H9 (cell line): ENCODE measurements around the gene ERAP2. TPM values are rescaled to one million over a fixed set of nuclear protein-coding genes. Genes with fewer than 3 reads are reported as not detected.

Experiments
- DNase-seq: peaks from one replicate; pipeline ENCODE4 v3.0.0-alpha.2; 2017
- H2AFZ ChIP-seq: one replicate; pipeline ENCODE4 v1.6.1; 2013; ENCODE audit warnings: mild to moderate bottlenecking, low read length, control low read depth, moderate library complexity
- H2AK5ac ChIP-seq: 2 replicates; pipeline ENCODE4 v1.6.1; 2013; ENCODE audit warnings: low read length, control low read depth, mixed read lengths; ENCODE audit not compliant: insufficient read length
- H2BK120ac ChIP-seq: one replicate; pipeline ENCODE4 v1.6.1; 2013; ENCODE audit warnings: low read depth, mild to moderate bottlenecking, low read length, control low read depth, inconsistent platforms; ENCODE audit not compliant: poor library complexity, severe bottlenecking
- H2BK12ac ChIP-seq: 2 replicates; pipeline ENCODE4 v1.6.1; 2013; ENCODE audit warnings: low read length, control low read depth, mixed read lengths, low read depth; ENCODE audit not compliant: insufficient read length
- H2BK15ac ChIP-seq: 2 replicates; pipeline ENCODE4 v1.6.1; 2013; ENCODE audit warnings: low read depth, low read length, control low read depth
- H2BK20ac ChIP-seq: one replicate; pipeline ENCODE4 v1.6.1; 2013; ENCODE audit warnings: low read depth, mild to moderate bottlenecking, low read length, control low read depth, inconsistent platforms; ENCODE audit not compliant: poor library complexity, severe bottlenecking
- H2BK5ac ChIP-seq: 2 replicates; pipeline ENCODE4 v1.6.1; 2013; ENCODE audit warnings: low read length, control low read depth, mixed read lengths; ENCODE audit not compliant: insufficient read length
- H3K14ac ChIP-seq: 2 replicates; pipeline ENCODE4 v1.6.1; 2013; ENCODE audit warnings: low read length, control low read depth; ENCODE audit not compliant: insufficient read depth
- H3K18ac ChIP-seq: 2 replicates; pipeline ENCODE4 v1.6.1; 2013; ENCODE audit warnings: low read depth, mild to moderate bottlenecking, mixed read lengths, low read length, control low read depth; ENCODE audit not compliant: insufficient read length
- H3K23ac ChIP-seq: 2 replicates; pipeline ENCODE4 v1.6.1; 2013; ENCODE audit warnings: low read length, control low read depth, mixed read lengths, low read depth; ENCODE audit not compliant: insufficient read length
- H3K23me2 ChIP-seq: 2 replicates; pipeline ENCODE4 v1.6.1; 2013; ENCODE audit warnings: low read depth, mild to moderate bottlenecking, mixed read lengths, low read length, control low read depth; ENCODE audit not compliant: insufficient read length, poor library complexity, severe bottlenecking
- H3K27ac ChIP-seq: 2 replicates; pipeline ENCODE4 v1.5.1; 2013; ENCODE audit warnings: low read length, control low read depth, mixed read lengths, low read depth; ENCODE audit not compliant: insufficient read length
- H3K27me3 ChIP-seq: 2 replicates; pipeline ENCODE4 v1.6.1; 2013; ENCODE audit warnings: low read length, control low read depth, inconsistent platforms; ENCODE audit not compliant: insufficient read depth
- H3K4ac ChIP-seq: 2 replicates; pipeline ENCODE4 v1.6.1; 2013; ENCODE audit warnings: low read depth, mild to moderate bottlenecking, control low read depth, inconsistent platforms, low read length, moderate library complexity
- H3K4me1 ChIP-seq: 2 replicates; pipeline ENCODE4 v1.6.1; 2013; ENCODE audit warnings: low read length, control low read depth, inconsistent platforms; ENCODE audit not compliant: insufficient read depth
- H3K4me2 ChIP-seq: 2 replicates; pipeline ENCODE4 v1.6.1; 2013; ENCODE audit warnings: low read length, control low read depth, mixed read lengths; ENCODE audit not compliant: insufficient read length, insufficient read depth
- H3K56ac ChIP-seq: 2 replicates; pipeline ENCODE4 v1.6.1; 2013; ENCODE audit warnings: low read depth, mild to moderate bottlenecking, mixed read lengths, low read length, control low read depth; ENCODE audit not compliant: insufficient read length
- H3K79me1 ChIP-seq: 2 replicates; pipeline ENCODE4 v1.6.1; 2013; ENCODE audit warnings: low read depth, mild to moderate bottlenecking, moderate library complexity, low read length, control low read depth, inconsistent platforms; ENCODE audit not compliant: insufficient read depth, poor library complexity, severe bottlenecking
- H3K79me2 ChIP-seq: 2 replicates; pipeline ENCODE4 v1.6.1; 2013; ENCODE audit warnings: low read length, control low read depth, inconsistent platforms; ENCODE audit not compliant: insufficient read depth
- H3K9ac ChIP-seq: 2 replicates; pipeline ENCODE4 v1.6.1; 2013; ENCODE audit warnings: low read length, control low read depth, mixed read lengths; ENCODE audit not compliant: insufficient read length; ENCODE audit errors: extremely low read depth
- H3K9me3 ChIP-seq: one replicate; pipeline ENCODE4 v1.6.1; 2013; ENCODE audit warnings: low read depth, low read length, inconsistent platforms; ENCODE audit not compliant: control insufficient read depth
- H3T11ph ChIP-seq: one replicate; pipeline ENCODE4 v1.6.1; 2013; ENCODE audit warnings: mild to moderate bottlenecking, low read length, control low read depth, inconsistent platforms
- H4K20me1 ChIP-seq: one replicate; pipeline ENCODE4 v1.6.1; 2013; ENCODE audit not compliant: control insufficient read depth, insufficient read length, insufficient read depth
- H4K5ac ChIP-seq: 2 replicates; pipeline ENCODE4 v1.6.1; 2013; ENCODE audit warnings: low read depth, mild to moderate bottlenecking, mixed read lengths, low read length, control low read depth; ENCODE audit not compliant: insufficient read length
- H4K8ac ChIP-seq: replicated peaks from 2 replicates; pipeline ENCODE4 v1.6.1; 2013; ENCODE audit warnings: low read length, control low read depth, mixed read lengths, low read depth; ENCODE audit not compliant: insufficient read length
- H4K91ac ChIP-seq: 2 replicates; pipeline ENCODE4 v1.6.1; 2013; ENCODE audit warnings: low read depth, mild to moderate bottlenecking, moderate library complexity, mixed read lengths, low read length, control low read depth; ENCODE audit not compliant: insufficient read length
- H3K27ac Mint-ChIP-seq, 3 experiments: 2 replicates in 2 of 3; 3 replicates in 1 of 3; pipeline ENCODE4 v1.8.0; 2020 to 2021; ENCODE audit warnings: mixed read lengths in 3 of 3, mild to moderate bottlenecking in 1 of 3, moderate library complexity in 1 of 3
- H3K27me3 Mint-ChIP-seq: 2 replicates; pipeline ENCODE4 v1.8.0; 2021; ENCODE audit warnings: low read depth, mild to moderate bottlenecking, moderate library complexity, mixed read lengths
- H3K36me3 Mint-ChIP-seq, 3 experiments: 2 replicates in 2 of 3; 3 replicates in 1 of 3; pipeline ENCODE4 v1.8.0; 2020 to 2021; ENCODE audit warnings: low read depth in 3 of 3, mixed read lengths in 3 of 3; ENCODE audit not compliant: insufficient read depth in 1 of 3
- H3K4me1 Mint-ChIP-seq, 2 experiments: 2 replicates each; pipeline ENCODE4 v1.8.0; 2020; ENCODE audit warnings: mixed read lengths in 2 of 2
- H3K4me3 Mint-ChIP-seq, 2 experiments: 2 replicates in 1 of 2; 3 replicates in 1 of 2; pipeline ENCODE4 v1.8.0; 2020 to 2021; ENCODE audit warnings: mild to moderate bottlenecking in 2 of 2, mixed read lengths in 2 of 2, moderate library complexity in 1 of 2
- H3K9me3 Mint-ChIP-seq, 2 experiments: 2 replicates in 1 of 2; 3 replicates in 1 of 2; pipeline ENCODE4 v1.8.0; 2020; ENCODE audit warnings: mild to moderate bottlenecking in 2 of 2, mixed read lengths in 2 of 2, moderate library complexity in 1 of 2
- WGBS: extraction: QIAGEN DNeasy Blood & Tissue Kit; methylation state at CpG from one replicate; pipeline ENCODE4 v1.1.7; 2013; ENCODE audit warnings: missing lambda C conversion rate, low lambda C conversion rate, mixed read lengths; ENCODE audit not compliant: insufficient read length; ENCODE audit errors: extremely low coverage; 5-methylcytosine and 5-hydroxymethylcytosine counted together
- total RNA-seq: library from RNA; stranded (reverse); gene quantifications from 2 replicates; pipeline ENCODE4 v1.2.1, GENCODE V29; 2021
- TF ChIP-seq, protein P1 (sequence below): fragments of 200-600 bp; sonication (generic); conservative IDR thresholded peaks from 3 replicates; pipeline ENCODE4 v1.8.0; 2021; ENCODE audit warnings: antibody characterized with exemption, mild to moderate bottlenecking

The ERAP2 gene
- total RNA-seq, 1 experiment from 2014 or later, result 0.09 TPM

DNA sequence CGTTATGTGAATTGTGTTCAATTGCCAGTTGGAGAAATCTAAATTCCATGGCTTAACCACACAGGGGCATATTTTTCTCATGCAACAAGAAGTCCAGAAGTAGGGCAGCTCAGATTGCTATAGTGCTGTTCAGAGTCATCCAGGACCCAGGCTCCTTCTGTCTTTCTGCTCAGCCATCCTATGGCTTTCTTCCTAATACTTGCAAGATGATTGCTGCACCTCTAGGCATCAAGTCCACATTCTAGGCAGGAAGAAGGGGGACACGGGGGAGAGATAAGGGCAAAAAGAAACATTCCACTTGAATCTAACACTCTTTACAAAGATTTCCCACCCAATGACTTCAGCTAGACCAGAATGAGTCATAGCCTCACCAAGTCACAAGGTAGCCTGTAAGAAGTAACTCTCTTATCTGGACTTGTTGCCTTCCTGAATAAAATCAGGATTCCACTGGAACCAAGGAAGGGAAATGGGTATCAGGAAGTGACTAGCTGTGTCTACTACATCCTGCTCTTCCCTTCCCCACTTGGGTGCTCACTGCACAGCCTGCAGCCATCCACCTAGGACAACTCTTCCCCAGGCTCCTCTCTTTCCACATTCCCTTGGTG, 5.3 kb downstream of the ERAP2 start:
- H2BK20ac ChIP-seq, result no peak overlapping the region
- no peak for DNase-seq
- no peak overlapping the region for H3K56ac ChIP-seq
- H3K4me1 Mint-ChIP-seq, result peaks cover 0 to 2% of the 10 kb centered on the region in 2 experiments; a peak in 2 of 4 replicates
- no peak overlapping the region for H2BK120ac ChIP-seq
- no peak overlapping the region for H3K18ac ChIP-seq
- H3K4me1 ChIP-seq, result no peaks in the 10 kb centered on the region
- no peak overlapping the region for H3K14ac ChIP-seq
- no peak overlapping the region for H2BK5ac ChIP-seq
- H3K27ac ChIP-seq, result no peak overlapping the region
- H3K4ac ChIP-seq, result no peak overlapping the region
- H3K36me3 Mint-ChIP-seq, result no peaks in the 10 kb centered on the region
- H3K4me3 Mint-ChIP-seq, result no peak overlapping the region
- no peaks in the 10 kb centered on the region for H3K79me1 ChIP-seq
- no peaks in the 10 kb centered on the region for H3K27me3 ChIP-seq
- H2AFZ ChIP-seq, result no peak overlapping the region
- no peak overlapping the region for H4K8ac ChIP-seq
- H3T11ph ChIP-seq, result no peak overlapping the region
- no CpG with 5 or more reads among the region's 2 CpGs for WGBS
- H3K79me2 ChIP-seq, result no peaks in the 10 kb centered on the region
- TF ChIP-seq, protein P1, sequence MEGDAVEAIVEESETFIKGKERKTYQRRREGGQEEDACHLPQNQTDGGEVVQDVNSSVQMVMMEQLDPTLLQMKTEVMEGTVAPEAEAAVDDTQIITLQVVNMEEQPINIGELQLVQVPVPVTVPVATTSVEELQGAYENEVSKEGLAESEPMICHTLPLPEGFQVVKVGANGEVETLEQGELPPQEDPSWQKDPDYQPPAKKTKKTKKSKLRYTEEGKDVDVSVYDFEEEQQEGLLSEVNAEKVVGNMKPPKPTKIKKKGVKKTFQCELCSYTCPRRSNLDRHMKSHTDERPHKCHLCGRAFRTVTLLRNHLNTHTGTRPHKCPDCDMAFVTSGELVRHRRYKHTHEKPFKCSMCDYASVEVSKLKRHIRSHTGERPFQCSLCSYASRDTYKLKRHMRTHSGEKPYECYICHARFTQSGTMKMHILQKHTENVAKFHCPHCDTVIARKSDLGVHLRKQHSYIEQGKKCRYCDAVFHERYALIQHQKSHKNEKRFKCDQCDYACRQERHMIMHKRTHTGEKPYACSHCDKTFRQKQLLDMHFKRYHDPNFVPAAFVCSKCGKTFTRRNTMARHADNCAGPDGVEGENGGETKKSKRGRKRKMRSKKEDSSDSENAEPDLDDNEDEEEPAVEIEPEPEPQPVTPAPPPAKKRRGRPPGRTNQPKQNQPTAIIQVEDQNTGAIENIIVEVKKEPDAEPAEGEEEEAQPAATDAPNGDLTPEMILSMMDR, result no peak
- no peak overlapping the region for H2AK5ac ChIP-seq
- H4K5ac ChIP-seq, result no peak overlapping the region
- no peak overlapping the region for H3K23ac ChIP-seq
- H3K27ac Mint-ChIP-seq, result no peak overlapping the region; a peak in 1 of 7 replicates
- H3K9me3 ChIP-seq, result no peaks in the 10 kb centered on the region
- no peak overlapping the region for H3K9ac ChIP-seq
- H4K20me1 ChIP-seq, result no peaks in the 10 kb centered on the region
- H2BK12ac ChIP-seq, result no peak overlapping the region
- H3K4me2 ChIP-seq, result no peak overlapping the region
- H3K23me2 ChIP-seq, result no peaks in the 10 kb centered on the region
- H3K9me3 Mint-ChIP-seq, result no peaks in the 10 kb centered on the region
- no peaks in the 10 kb centered on the region; the same call in 1 of the 2 replicates for H3K27me3 Mint-ChIP-seq
- no peak overlapping the region for H4K91ac ChIP-seq
- H2BK15ac ChIP-seq, result no peak overlapping the region
